Right lobe of liver (tissue), 4 donors: ENCODE results near the gene LDB2.

Source experiments
- CTCF ChIP-seq, 4 donors: fragments of 200-600 bp in 3 of 4; fragments of 450-650 bp in 1 of 4; IDR thresholded peaks; one replicate each; pipeline versions ENCODE4 v1.5.1 to v1.8.0; 2016 to 2022; ENCODE audit warnings: antibody characterized with exemption in 4 of 4, mild to moderate bottlenecking in 2 of 4
- POLR2A ChIP-seq: fragments of 450-650 bp; IDR thresholded peaks from one replicate; pipeline ENCODE4 v1.6.1; 2017; ENCODE audit warnings: antibody characterized with exemption, mild to moderate bottlenecking
- donor health status: DM: no; HTN: no; CAD: no.
- donor health status: DM: no; HTN: no; CAD: no.
- donor health status: DM: no; HTN: yes; CAD: no.

DNA sequence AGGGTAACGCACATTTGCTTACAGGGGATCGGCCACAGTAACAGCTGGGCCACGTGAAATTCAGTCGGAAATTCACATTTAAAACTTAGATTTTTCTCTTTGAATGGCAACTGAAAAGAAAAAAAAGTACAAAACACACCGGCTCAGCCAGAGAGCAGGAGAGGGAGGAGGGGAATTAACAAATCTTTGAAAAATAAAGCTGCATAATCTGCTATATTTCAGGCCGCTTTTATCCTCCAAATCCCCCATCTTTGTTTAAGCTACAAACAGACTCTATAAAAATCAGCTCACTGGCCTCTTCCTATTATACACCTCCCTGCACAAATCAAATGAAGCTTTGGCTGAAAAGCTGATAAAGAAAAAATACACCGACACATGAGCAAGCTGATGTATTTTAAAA lies 169.1 kb downstream of the LDB2 start:
- no peak for TF ChIP-seq POLR2A
- TF ChIP-seq CTCF (IDR thresholded peaks at IDR 0.05), result no peak
